NK-92 treated with Interleukin-12 subunit alpha and Interleukin-12 subunit beta, amount 100 ng/mL, for 24 hours (cell line): ENCODE results near the gene SAPCD2.
"Not testable (repeated sequence)": the region's sequence is repeated elsewhere in the genome, so short reads cannot be mapped to it uniquely, and the experiment has no call there.

Experiments used
- DNase-seq: peaks from one replicate; lab custom pipeline; 2025; lab: John Stamatoyannopoulos, UW

The SAPCD2 gene

DNA sequence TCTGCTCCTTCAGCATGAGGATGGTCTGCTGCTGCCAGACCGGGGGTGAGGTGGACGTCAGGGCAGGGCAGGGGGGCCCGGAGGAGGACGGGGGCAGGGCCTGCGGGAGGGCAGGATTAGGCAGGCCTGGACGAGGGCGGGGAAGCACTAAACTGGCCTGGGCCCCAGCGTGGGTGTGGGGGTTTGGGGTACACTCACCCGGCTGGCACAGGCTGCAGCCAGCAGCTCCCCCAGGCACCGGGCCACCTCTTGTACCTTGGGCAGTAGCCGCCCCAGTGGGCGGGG is 5.5 kb downstream of the SAPCD2 start:
- DNase-seq = no peak

DNA sequence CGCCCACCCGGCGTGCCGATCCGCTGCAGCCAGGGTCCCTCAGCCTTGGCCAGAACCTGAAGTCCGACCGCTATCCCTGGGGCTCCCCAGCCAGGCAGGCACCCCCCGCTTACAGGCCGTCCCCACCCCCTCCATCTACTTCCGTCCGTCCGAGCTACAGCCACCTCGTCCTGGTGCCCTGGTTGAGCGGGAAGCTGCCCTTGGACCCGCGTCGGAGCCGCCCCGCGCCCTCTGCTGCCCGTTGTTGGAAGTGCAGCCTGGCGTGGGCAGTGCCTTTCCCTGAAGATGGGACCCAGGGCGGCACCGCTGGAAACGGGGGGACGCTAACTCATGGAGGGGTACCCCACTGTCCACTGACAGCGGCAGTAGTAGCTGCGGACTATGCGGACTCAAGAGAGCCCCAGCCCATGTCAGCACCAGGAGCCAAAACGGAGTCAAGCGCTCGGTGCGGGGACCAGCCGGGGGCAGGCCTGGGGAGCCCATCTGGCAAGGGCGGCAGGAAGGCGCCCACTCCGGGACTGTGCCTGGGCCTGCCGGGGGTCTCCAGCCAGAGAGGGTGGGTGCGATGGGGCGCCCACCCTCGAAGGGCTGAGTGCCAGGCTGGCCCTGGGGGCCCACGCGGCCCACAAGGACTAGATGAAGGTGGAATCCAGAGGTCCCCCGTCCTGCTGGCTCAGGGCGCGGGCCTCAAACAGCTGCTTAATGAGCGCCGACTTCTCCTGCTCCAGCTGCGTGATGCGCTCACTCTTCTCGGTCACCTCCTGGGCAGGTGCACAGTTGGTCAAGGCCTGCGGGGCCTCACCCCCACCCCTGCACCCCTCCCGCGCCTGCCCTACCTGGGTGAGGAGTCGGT is 6.1 kb downstream of the SAPCD2 start:
- no peak for DNase-seq

DNA sequence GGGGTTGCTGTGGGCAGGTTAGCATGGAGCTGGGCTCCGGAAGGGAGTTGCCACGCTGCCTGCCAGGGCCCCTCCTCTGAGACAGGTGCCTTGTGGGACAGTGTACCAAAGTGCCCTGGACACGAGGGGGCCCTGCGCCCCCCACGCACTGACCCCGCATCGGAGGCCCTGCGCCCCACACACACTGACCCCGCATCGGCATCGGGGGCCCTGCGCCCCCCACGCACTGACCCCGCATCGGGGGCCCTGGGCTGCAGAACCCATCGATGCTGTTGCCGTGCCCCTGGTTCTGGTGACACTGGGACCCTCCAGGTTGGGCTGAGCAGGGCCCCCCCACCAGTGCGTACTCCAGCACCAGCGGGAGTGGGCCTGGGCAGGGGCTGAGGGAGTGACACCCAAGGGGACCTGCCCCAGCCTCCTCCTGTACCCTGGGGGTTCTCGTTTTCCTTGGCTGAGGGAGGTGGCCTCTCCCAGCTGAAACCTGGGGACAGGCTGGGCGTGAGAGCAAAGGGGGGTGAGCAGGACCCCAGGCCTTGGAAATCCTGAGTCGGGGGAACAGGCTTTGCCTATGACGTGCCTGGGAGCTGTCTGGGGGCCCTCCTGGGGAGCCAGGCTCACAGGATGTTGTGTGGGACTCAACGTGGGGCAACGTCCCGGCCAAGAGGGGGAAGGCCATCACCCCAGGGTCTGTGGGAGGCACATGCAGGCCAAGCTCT is 6.9 kb downstream of the SAPCD2 start:
- no peak for DNase-seq

DNA sequence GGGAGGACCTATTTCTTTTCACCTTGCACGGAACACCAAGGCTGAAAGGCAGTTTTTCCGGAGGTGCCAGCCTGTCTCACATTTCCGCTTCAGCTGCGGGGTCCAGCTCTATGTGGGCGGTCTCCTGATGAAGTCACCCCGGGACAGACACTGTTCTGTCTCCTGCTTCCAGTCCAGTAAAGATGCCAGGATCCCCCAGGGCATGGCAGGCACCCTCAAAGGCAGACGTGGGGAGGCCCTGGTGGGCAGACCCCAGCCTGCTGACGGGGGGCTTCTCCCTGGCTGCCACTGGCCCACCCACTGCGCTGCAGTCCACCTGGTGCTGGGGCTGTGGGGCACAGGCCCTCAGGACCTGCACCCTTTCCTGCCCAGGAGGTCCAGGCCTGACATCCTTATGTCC is 7.6 kb downstream of the SAPCD2 start:
- DNase-seq = not testable (repeated sequence)

DNA sequence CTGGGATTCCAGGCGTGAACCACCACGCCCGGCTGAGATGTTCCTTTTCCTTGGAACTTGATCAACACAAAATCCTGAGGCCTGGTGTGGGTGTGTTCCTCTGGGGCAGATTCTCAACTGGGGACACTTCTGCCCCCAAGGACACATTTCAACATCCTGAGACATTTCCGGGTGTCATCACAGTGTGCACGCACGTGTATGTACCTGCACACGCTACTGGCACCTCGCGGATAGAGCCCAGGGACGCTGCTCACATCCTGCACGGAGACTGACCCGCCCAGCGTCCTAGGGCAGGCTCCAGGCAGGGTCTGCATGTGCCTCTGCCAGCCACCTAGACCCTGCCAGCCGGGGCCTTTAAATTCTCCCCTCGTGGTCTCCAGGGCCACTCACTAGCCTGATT is 8.0 kb downstream of the SAPCD2 start:
- no peak for DNase-seq

DNA sequence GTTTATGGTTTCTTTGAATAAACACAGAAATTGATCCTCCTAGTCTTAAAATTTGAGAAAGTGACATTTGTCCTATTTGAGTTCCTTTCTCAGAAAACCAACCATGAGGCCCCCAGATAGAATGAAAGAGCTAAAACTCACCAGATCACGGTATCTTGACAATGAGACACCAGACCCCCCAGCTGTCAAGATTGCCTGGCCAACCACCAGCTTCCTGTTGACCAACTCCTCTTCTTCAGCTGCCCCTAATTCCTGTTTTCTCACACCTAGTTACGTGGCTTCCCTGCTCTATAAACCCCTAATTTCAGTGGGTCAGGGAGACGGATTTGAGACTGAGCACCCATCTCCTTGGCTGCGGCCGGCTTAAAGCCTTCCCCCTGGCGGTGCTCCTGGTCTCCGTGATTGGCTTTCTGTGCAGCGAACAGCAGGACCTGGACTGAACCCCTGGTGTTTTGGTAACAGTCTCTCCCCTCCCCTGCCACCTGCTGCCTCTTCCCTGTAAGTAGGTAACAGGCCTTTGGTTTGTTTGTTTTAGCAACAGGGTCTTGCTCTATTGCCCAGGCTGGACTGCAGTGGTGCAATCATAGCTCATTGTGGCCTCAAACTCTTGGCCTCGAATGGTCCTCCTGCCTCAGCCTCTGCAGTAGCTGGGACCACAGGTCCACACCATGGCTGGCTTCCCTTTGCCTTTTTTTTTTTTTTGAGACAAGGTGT is 11.7 kb downstream of the SAPCD2 start:
- DNase-seq = no peak

DNA sequence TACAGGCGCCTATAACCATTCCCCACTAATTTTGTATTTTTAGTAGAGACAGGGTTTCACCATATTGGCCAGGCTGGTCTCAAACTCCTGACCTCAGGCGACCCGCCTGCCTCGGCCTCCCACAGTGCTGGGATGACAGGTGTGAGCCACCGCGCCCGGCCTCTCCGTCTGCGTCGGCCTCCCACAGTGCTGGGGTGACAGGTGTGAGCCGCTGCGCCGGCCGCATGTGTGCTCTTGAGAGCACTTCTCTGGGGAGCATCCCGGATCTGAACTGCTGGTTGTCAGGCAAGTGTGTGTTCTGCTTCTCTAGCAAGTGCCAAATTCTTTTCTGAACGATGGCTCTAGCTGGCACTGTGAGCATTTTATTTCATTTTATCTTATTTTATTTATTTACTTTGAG is 12.8 kb downstream of the SAPCD2 start:
- DNase-seq = no peak

DNA sequence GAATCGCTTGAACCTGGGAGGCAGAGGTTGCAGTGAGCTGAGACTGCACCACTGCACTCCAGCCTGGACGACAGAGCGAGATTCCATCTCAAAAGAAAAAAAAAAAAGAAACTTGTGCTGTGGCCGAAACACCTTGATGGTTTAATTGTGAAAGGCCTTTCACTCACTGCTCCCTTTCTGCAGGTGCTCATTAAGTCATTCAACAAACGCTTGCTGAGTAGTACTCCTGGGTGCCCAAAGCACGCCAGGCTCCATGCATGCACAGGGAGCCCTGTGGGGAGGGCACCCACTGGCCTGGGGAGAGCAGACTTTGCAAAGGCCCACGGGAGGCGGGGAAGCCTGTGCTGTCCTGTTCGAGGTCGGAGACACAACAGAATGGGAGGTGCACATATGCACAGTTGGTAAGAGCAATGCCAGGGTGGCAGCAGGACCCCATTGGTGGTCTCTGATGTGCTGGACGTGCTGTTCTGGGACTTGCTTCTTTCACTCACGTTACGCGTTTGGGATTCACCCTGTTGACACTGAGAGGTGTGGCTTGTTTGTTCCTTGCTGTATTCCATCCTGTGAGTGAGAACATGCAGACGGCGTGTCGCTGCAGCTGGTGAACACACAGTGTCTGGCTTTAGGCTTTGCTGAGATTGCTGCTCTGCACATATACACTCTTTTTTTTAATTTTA is 13.5 kb downstream of the SAPCD2 start:
- no peak for DNase-seq

DNA sequence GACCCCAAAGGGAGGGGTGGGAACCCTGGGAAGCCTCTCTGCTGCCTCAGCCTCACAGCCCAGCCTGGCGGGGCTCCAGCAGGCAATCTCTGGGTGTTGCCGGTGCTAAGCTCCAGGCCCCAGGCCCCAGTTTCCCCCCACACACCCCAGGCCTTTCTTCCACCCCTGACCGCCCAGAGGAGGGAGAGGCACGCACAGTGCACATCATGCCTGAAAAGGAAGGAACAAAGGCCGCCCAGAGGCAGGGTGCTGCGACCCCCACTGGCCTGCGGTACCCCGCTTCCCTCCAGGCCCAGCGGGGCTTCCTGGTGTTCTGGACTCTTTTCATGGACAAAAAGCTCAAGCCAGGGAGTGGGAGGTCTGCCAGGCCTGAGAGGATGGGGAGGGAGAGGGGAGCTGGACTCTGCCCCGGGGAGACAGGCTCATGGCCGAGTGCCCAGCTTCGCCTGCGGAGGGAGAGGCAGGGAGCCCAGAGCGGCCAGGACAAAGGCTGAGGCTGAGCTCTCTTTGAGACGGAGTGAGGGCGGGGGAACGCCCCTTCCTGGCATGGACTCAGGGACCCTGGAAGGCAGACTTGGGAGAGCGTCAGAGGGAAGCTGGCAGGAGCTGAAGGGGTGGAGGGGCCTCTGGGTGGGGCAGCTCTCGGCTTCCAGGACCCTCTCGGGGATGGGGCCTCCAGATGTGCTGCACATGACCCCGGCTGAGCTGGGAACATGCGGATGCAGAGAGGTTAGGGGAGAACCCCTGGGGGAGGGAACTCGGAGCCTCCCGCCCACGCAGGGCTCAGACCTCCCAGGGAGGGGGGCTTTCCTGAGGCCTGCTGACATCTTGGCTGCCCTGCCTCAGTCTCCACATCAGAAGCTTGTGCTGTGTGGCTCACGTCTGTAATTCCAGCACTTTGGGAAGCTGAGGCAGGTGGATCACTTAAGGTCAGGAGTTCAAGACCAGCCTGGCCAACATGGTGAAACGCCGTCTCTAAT is 14.7 kb downstream of the SAPCD2 start:
- no peak for DNase-seq

DNA sequence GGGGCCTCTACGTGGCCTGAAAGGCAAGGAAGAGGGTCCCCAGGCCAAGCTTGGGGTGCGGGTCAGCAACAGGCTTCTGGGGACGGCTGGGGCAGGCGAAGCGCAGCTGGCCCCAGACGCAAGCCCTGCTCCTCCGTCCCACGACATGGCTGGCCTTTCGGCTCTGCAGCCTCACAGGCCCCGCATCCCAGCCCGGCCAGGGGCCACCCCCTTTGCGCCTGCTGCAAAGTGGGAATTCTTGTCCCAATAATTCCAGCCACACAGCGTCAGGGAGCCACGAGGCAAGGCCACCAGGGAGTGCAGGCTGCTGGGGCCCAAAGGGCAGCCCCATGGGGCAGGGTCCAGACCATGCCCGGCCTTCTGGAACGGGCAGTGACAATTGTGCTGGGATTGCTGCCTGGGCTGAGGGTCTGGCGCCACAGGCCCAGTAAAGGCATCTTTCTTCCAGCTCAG is 15.4 kb downstream of the SAPCD2 start:
- no peak for DNase-seq

DNA sequence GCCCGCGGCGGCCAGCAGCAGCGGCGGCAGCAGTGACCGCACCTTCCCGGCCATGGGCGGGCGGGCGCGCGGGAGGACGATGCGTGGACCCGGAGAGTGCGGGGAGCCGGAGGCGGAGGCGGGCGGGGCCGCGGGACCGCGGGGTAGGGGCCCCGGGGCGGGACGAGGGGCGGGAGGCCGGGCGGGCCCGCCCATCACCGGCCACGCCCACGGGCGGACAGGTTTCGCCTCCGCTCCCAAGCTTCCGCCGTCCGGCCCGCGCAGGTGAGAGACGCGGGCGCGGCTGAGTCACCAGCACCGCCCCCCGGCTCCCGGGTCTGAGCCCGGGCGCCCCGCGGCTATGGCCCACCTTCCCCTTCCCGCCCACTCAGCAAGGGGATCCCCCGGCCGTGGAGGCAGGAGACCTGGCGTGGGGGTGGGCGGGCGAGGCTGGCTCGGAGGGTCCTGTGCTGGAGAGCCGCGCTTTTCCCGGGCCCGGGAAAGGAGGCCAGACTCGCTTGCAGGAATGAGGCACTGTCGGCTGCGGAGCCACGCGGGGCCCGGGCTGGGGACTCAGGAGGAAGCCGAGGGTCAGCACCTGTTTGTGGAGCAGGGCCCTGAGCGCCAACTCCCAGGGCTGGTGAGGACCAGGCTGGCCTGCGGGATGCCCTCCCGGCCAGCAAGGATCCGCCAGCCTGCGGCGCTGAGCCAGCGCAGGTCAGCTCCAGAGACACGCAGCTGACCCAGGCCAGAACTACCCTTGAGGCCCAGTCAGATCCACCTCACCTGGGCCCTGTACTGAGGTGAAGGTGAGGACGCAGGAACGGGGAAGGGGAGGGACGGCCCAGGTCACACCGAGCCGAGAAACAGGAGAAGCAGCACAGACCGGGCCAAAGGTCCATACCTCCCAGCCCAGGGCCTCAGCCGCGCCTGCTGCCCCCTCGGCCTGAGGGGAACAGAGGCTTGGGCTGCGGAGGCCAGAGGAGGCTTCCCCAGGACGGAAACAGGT is 16.1 kb downstream of the SAPCD2 start, which contains the start of gene ENTPD2:
Gene ENTPD2, minus strand, starts transcription at position 118 of the 988 bp plus-strand sequence. Its CDS starts 64 bp downstream, at position 54.
- no peak for DNase-seq

DNA sequence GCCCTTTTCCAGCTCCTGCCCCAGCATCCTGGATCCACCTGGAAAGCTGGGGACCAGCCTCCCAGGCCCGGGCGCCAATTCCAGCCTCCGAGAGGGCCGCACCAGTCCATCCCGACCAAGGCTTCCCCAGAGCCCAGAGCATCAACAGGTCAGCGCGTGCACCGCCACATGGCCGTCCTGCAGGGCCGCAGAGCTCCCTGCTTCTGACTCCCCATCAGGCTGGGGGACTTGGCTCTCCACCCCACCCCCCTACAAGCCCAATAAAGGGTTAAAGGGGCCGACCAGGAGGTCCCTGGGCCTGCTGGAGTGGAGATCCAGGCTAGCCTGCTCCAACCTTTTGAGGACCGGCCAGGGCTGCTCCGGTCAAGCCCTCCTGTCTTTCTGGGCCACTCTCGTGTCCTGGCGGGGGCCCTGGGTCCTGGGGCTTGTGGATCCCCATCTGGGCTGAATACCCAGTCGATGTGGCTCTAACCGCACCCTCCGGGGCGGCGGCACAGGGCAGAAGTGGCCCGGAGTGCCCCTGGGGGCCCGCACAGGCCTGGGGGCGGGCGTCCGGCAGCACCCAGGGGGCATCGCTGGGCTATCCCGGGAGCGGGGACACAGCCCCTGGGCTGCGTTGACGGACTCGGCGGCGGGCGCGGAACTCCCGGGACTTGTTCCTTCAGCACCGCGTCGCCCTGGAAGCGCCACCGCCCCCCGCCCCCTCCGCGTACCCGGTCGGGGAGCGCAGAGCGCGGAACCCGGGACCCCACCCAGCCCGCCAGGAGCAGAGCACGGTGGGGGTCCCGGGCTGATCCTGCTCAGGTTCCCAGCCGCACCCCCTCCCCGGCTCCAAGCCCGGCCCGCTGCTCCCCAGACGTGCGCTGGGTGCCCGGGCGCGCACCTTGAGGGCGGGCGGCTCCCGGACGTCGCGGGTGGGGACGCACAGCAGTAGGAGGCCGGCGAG is 17.1 kb downstream of the SAPCD2 start:
- no peak for DNase-seq

DNA sequence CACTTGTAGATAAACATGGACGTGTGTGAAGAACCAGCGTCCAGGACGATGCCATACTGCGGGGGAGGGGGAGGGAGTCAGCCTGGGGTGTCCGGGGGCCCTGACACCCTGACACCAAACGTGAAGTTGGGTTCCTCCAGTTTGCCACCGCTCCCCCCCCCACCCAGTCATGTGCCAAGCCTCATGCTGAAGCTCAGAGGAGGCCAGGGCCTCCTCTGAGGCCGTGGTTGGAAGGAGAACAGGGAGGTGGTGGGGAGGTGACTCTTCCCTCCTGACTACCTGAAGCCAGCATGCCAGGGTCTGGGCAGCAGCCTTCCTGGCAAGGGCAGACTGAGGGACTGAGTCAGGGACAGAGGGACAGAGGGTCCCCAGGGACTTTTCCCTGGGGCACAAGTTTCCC is 18.1 kb downstream of the SAPCD2 start:
- DNase-seq = no peak

DNA sequence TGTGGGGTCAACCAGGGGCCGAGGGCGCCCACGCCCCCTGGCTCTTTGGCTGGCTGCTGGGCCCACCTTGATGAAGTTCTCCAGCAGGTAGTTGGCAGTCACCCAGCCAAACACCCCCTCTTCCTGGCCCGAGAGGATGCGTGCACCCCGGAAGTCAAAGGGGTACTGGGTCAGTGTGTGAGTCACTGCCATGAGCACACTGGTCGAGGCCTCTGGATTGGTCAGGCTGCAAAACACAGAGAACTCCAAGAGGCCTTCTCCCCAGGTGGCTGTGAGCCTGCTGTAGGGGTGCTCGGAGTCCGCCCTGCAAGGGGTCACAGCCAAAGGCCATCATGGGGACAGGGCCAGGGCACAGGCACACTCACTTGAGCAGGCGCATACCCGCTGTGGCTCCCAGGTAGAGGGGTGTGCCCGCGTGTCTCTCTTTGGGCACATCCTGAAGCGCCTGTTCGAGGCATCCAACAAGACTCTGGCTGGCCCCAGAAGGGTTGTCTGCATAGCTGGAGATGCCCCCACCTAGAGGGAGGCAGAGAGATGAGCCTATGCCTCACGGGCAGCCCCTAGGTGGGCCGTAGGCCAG is 19.1 kb downstream of the SAPCD2 start:
- DNase-seq = no peak

DNA sequence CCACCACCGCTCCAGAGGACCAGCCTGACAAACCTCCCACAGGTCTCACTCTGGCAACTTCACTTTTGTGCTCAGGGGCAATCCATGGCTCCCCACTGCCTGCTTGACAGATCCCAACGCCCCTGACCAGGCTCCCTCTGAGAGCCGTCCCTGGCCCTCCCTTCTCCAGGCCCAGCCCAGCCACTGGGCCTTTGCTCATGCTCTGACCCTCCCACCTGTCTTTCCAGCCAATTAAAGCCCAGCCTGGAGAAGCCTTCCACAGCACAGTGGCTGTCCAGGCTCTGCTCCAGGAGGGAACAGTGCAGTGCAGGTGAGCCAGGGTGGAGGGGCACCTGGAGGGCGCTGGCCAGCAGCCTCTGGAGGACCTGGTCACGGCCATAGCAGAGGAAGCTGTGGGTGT is 19.8 kb downstream of the SAPCD2 start:
- no peak for DNase-seq

DNA sequence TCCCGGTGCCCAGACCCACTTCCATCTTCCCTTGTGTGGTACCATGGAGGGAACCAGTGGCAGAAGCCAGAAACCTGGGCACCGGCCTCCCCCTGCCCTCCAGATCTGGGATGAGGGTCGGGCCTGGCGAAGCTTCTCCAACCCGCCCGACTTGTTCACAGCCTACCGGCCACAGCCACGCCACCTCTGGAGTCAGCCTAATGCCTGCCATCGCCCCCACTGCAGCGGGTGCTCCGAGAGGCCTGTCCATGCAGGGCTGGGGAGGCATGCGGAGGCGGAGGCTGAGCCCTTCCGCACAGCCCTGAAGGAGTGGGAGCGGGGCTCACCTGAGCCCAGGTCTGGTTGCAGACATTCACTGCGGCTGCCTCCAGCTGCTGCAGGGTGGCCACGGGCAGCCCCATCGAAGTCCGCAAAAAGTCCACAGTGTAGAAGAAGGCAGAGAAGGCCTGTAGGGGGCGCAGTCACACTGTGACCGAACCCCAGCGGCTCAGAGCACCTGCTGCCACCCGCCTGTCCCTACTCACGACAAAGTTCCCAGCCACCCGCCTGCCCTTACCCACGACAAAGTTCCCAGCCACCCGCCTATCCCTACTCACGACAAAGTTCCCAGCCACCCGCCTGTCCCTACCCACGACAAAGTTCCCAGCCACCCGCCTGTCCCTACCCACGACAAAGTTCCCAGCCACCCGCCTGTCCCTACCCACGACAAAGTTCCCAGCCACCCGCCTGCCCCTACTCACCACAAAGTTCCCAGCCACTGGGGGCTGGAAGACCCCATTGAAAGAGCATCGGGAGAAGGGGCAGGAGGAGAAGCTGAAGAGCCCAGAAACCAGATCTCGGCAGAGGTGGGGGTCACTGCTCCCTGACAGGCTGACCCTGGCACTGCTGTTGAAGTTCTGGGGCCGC is 20.6 kb downstream of the SAPCD2 start:
- no peak for DNase-seq
